ENCODE results near the gene MMP11.

The MMP11 gene

GRCh38 chr22:23832226-23833016 lies 59.8 kb downstream of the MMP11 start:
- Histone ChIP-seq H3K4me2 (ENCODE audit: low read length) (no peak overlapping the region), H3K9ac (ENCODE audit: low read length) (no peak overlapping the region), H3K4me3 (ENCODE audit: low read length) (no peak overlapping the region), H3K36me3 (replicated peaks; ENCODE audit: low read depth, low read length) (peaks cover 69% of the 10 kb centered on the region), H3K9me3 (ENCODE audit: insufficient read depth, low read length) (no peaks in the 10 kb centered on the region), H3K27ac (ENCODE audit: low read length) (no peak overlapping the region), H3K4me1 (ENCODE audit: low read length) (peaks cover 4% of the 10 kb centered on the region; the same call in 1 of the 2 replicates), H2AFZ (ENCODE audit: low read depth, low read length) (no peak overlapping the region), H4K20me1 (ENCODE audit: insufficient read depth, low read length) (0 out of 2 replicates have a peak, but pooled peaks cover 22% of the 10 kb centered on the region), H3K27me3 (ENCODE audit: low read depth, low read length) (no peaks in the 10 kb centered on the region), H3K79me2 (ENCODE audit: low read length) (peaks cover 16% of the 10 kb centered on the region; the same call in 1 of the 2 replicates)
- no peak for TF ChIP-seq CTCF (IDR thresholded peaks at IDR 0.05; ENCODE audit: low read depth, low read length)

GRCh38 chr22:23833017-23833751 lies 60.5 kb downstream of the MMP11 start:
- H3K27me3 ChIP-seq (ENCODE audit: low read depth, low read length), result no peaks in the 10 kb centered on the region
- H3K4me2 ChIP-seq (ENCODE audit: low read length), result no peak overlapping the region
- TF ChIP-seq EZH2phosphoT487 (IDR thresholded peaks at IDR 0.05; ENCODE audit: low read depth) (no peak), CTCF (IDR thresholded peaks at IDR 0.05; ENCODE audit: low read depth, low read length) (no peak)
- H2AFZ ChIP-seq (ENCODE audit: low read depth, low read length), result no peak overlapping the region
- H3K36me3 ChIP-seq (replicated peaks; ENCODE audit: low read depth, low read length), result peaks cover 69% of the 10 kb centered on the region
- H3K4me1 ChIP-seq (ENCODE audit: low read length), result peaks cover 12% of the 10 kb centered on the region
- H3K9me3 ChIP-seq (ENCODE audit: insufficient read depth, low read length), result no peaks in the 10 kb centered on the region
- H4K20me1 ChIP-seq (ENCODE audit: insufficient read depth, low read length), result 0 out of 2 replicates have a peak, but pooled peaks cover 22% of the 10 kb centered on the region
- H3K9ac ChIP-seq (ENCODE audit: low read length), result no peak overlapping the region
- no peak overlapping the region for H3K4me3 ChIP-seq (ENCODE audit: low read length)
- no peak overlapping the region for H3K27ac ChIP-seq (ENCODE audit: low read length)
- H3K79me2 ChIP-seq (ENCODE audit: low read length), result peaks cover 16% of the 10 kb centered on the region; the same call in 1 of the 2 replicates
